GM12891 (cell line): ENCODE results near the gene OMA1. TPM values are rescaled to one million over a fixed set of nuclear protein-coding genes. Genes with fewer than 3 reads are reported as not detected.
A peak's percentile ranks its signal among the peaks of the same experiment; 100 is the strongest.

Source experiments
- DNase-seq: peaks from one replicate; pipeline ENCODE4 v3.0.0; 2011; ENCODE audit warnings: low spot score; ENCODE audit not compliant: insufficient read length
- FAIRE-seq: peaks from 2 replicates; lab custom pipeline; 2011; peaks lifted over from hg19 to GRCh38; lab: Jason Lieb, UNC
- PAX5 ChIP-seq: IDR thresholded peaks from 2 replicates; pipeline ENCODE4 v1.6.1; 2011; ENCODE audit warnings: low read length, moderate library complexity, mild to moderate bottlenecking; ENCODE audit not compliant: insufficient read depth, severe bottlenecking
- POLR2A ChIP-seq: IDR thresholded peaks from 2 replicates; pipeline ENCODE4 v1.6.1; 2011; ENCODE audit warnings: low read depth, low read length, control low read depth
- POLR2AphosphoS5 ChIP-seq: IDR thresholded peaks from 2 replicates; pipeline ENCODE4 v1.6.1; 2011; ENCODE audit warnings: low read depth, low read length, control low read depth
- POU2F2 ChIP-seq: IDR thresholded peaks from 2 replicates; pipeline ENCODE4 v1.6.1; 2011; ENCODE audit warnings: low read depth, mild to moderate bottlenecking, control low read depth, low read length, moderate library complexity
- SPI1 ChIP-seq: IDR thresholded peaks from 2 replicates; pipeline ENCODE4 v1.6.1; 2011; ENCODE audit warnings: low read depth, low read length, control low read depth
- TAF1 ChIP-seq: IDR thresholded peaks from 2 replicates; pipeline ENCODE4 v1.6.1; 2011; ENCODE audit warnings: low read depth, low read length, control low read depth
- polyA plus RNA-seq: library from polyadenylated mRNA; unstranded; fragments of >200 nt; gene quantifications from one replicate; pipeline ENCODE4 v1.2.1, GENCODE V29; 2012; ENCODE audit warnings: low read depth, missing spikeins, inconsistent platforms; ENCODE audit not compliant: missing spikeins

Gene OMA1
- polyA plus RNA-seq = 23.7 TPM

- TF ChIP-seq PAX5 (peak; percentile 53), POLR2A (peak; percentile 80), TAF1 (0 out of 2 replicates have a peak, but pooled peaks have one; percentile 55), SPI1 (peak; percentile 79), POLR2AphosphoS5 (peak; percentile 92), POU2F2 (peak; percentile 72; the same call in 1 of the 2 replicates)
- DNase-seq (peak; percentile 82), FAIRE-seq (peak; percentile 100)
These were observed at the start of gene OMA1 for GRCh38 chr1:58546520-58547308. OMA1 (minus strand) TSS chr1:58546726; CDS start chr1:58539294, 7,432 bp downstream.

- no peak for DNase-seq
- no peak for TF ChIP-seq POU2F2
- no peak for TF ChIP-seq POLR2AphosphoS5
- no peak for TF ChIP-seq PAX5
- no peak for TF ChIP-seq TAF1
- TF ChIP-seq SPI1 = no peak
- TF ChIP-seq POLR2A = no peak
- FAIRE-seq = no peak
These were observed 48.0 kb upstream of the OMA1 start for GRCh38 chr1:58594546-58594945.

GRCh38 chr1:58592522-58593134, 46.1 kb upstream of the OMA1 start:
- DNase-seq (no peak), FAIRE-seq (no peak)
- TF ChIP-seq PAX5 (no peak), TAF1 (no peak), SPI1 (no peak), POLR2AphosphoS5 (no peak), POU2F2 (no peak), POLR2A (no peak)

- no peak for FAIRE-seq
- no peak for DNase-seq
- TF ChIP-seq PAX5 (no peak), POLR2AphosphoS5 (no peak)
These were observed 45.3 kb upstream of the OMA1 start for GRCh38 chr1:58591806-58592205.

- no peak for TF ChIP-seq POU2F2
- no peak for TF ChIP-seq POLR2AphosphoS5
- FAIRE-seq = no peak
These were observed 43.5 kb upstream of the OMA1 start for GRCh38 chr1:58590019-58590418.

GRCh38 chr1:58588396-58588795, 41.9 kb upstream of the OMA1 start:
- DNase-seq (no peak), FAIRE-seq (no peak)
- no peak for TF ChIP-seq TAF1
- TF ChIP-seq POLR2AphosphoS5 = no peak
- TF ChIP-seq POU2F2 = no peak
- TF ChIP-seq PAX5 = no peak
- TF ChIP-seq POLR2A = no peak
- no peak for TF ChIP-seq SPI1

More at GRCh38 chr1:58590019-58590418, 43.5 kb upstream of the OMA1 start:
- no peak for DNase-seq

GRCh38 chr1:58587667-58588066, 41.1 kb upstream of the OMA1 start:
- DNase-seq (no peak), FAIRE-seq (no peak)
- TF ChIP-seq PAX5 (no peak), POU2F2 (no peak), SPI1 (no peak), POLR2A (no peak), TAF1 (no peak), POLR2AphosphoS5 (no peak)

- DNase-seq = no peak
- TF ChIP-seq PAX5 = no peak
- no peak for TF ChIP-seq POU2F2
- no peak for TF ChIP-seq POLR2AphosphoS5
- TF ChIP-seq TAF1 = no peak
- TF ChIP-seq SPI1 = no peak
- TF ChIP-seq POLR2A = no peak
- no peak for FAIRE-seq
These were observed 39.7 kb upstream of the OMA1 start for GRCh38 chr1:58586271-58586670.

GRCh38 chr1:58585581-58586151, 39.1 kb upstream of the OMA1 start:
- TF ChIP-seq POU2F2 (no peak), POLR2AphosphoS5 (no peak), POLR2A (no peak), SPI1 (no peak), PAX5 (no peak), TAF1 (no peak)
- no peak for DNase-seq
- no peak for FAIRE-seq

- FAIRE-seq = no peak
- DNase-seq = no peak
These were observed 38.6 kb upstream of the OMA1 start for GRCh38 chr1:58585166-58585565.

More at GRCh38 chr1:58585166-58585565, 38.6 kb upstream of the OMA1 start:
- TF ChIP-seq POU2F2 (no peak), SPI1 (no peak), POLR2AphosphoS5 (no peak), TAF1 (no peak), PAX5 (no peak), POLR2A (no peak)
